K562 treated with DMSO at 1 percent for 24 hours (cell line): ENCODE results near the gene ATP5F1B. TPM values are rescaled to one million over a fixed set of nuclear protein-coding genes. Genes with fewer than 3 reads are reported as not detected.

Experiments used
- total RNA-seq: library from RNA; unstranded; fragments of 300-600 nt; gene quantifications from 2 replicates; pipeline ENCODE4 v1.2.3, GENCODE V29; 2022; ENCODE audit warnings: low read depth; ENCODE audit not compliant: insufficient read depth

ATP5F1B gene
- total RNA-seq = 849 and 855 TPM in 2 replicates

GRCh38 chr12:56645717-56646446 is at the start of gene ATP5F1B:
ATP5F1B (minus strand) TSS chr12:56645984; CDS start chr12:56645963, 21 bp downstream.

GRCh38 chr12:56688129-56688845 is 42.5 kb upstream of the ATP5F1B start, which contains the start of gene PTGES3:
PTGES3 (minus strand) TSS chr12:56688284; CDS start chr12:56687999, 285 bp downstream.

GRCh38 chr12:56630180-56630632 is 15.6 kb downstream of the ATP5F1B start, which contains the start of gene BAZ2A:
BAZ2A (minus strand) TSS chr12:56630326; CDS start chr12:56617530, 12,796 bp downstream.

Other genes with a start within 250 kb of the ATP5F1B start
- 42.8 and 43.4 TPM in 2 replicates for gene TIMELESS, start 196.6 kb downstream of the ATP5F1B start, total RNA-seq
- gene MIP, start 191.3 kb downstream of the ATP5F1B start, total RNA-seq = not detected in 2 replicates
- gene SPRYD4, start 177.4 kb downstream of the ATP5F1B start, total RNA-seq = 1.1 and 1.4 TPM in 2 replicates
- 0.29 TPM in 1 of 2 replicates, not detected in the other for gene GLS2, start 157.8 kb downstream of the ATP5F1B start, total RNA-seq
- gene RBMS2, start 124.2 kb downstream of the ATP5F1B start, total RNA-seq = 0.86 and 2.5 TPM in 2 replicates
- 60.5 and 63.6 TPM in 2 replicates for gene BAZ2A, start 15.7 kb downstream of the ATP5F1B start, total RNA-seq
- gene PTGES3, start 42.3 kb upstream of the ATP5F1B start, total RNA-seq = 185 and 206 TPM in 2 replicates
- gene NACA, start 79.3 kb upstream of the ATP5F1B start, total RNA-seq = 1,599 and 1,695 TPM in 2 replicates
- 53.2 and 58.9 TPM in 2 replicates for gene PRIM1, start 106.3 kb upstream of the ATP5F1B start, total RNA-seq
- 0.61 and 0.88 TPM in 2 replicates for gene HSD17B6, start 117.3 kb upstream of the ATP5F1B start, total RNA-seq